HUES64 (cell line): ENCODE measurements around the gene CLCNKA.

ENCODE experiments used
- H3K27ac ChIP-seq: 2 replicates; pipeline ENCODE4 v1.7.0; 2013; ENCODE audit warnings: low read depth, low read length, inconsistent platforms
- H3K27me3 ChIP-seq: 2 replicates; pipeline ENCODE4 v1.6.1; 2013; ENCODE audit warnings: mild to moderate bottlenecking, low read length; ENCODE audit not compliant: insufficient read depth
- H3K36me3 ChIP-seq: 2 replicates; pipeline ENCODE4 v1.6.1; 2013; ENCODE audit warnings: mild to moderate bottlenecking, low read length; ENCODE audit not compliant: insufficient read depth
- H3K4me1 ChIP-seq: 2 replicates; pipeline ENCODE4 v1.6.1; 2013; ENCODE audit warnings: mild to moderate bottlenecking, low read length, moderate library complexity; ENCODE audit not compliant: insufficient read depth
- H3K4me3 ChIP-seq: 2 replicates; pipeline ENCODE4 v1.5.1; 2013; ENCODE audit warnings: mild to moderate bottlenecking, low read length, moderate library complexity
- H3K9ac ChIP-seq: 2 replicates; pipeline ENCODE4 v1.6.1; 2013; ENCODE audit warnings: mild to moderate bottlenecking, low read depth, low read length
- H3K9me3 ChIP-seq: 2 replicates; pipeline ENCODE4 v1.6.1; 2013; ENCODE audit warnings: low read depth, low read length; ENCODE audit not compliant: insufficient read depth
- WGBS: fragments of 150-250, 120-280 bp; methylation state at CpG from one replicate; pipeline ENCODE4 v1.1.7; 2013; ENCODE audit warnings: missing lambda C conversion rate; 5-methylcytosine and 5-hydroxymethylcytosine counted together

The CLCNKA gene

GRCh38 chr1:15988856-15989736 lies 32.7 kb upstream of the CLCNKA start:
- H3K4me1 ChIP-seq, result no peaks in the 10 kb centered on the region
- H3K4me3 ChIP-seq, result no peak overlapping the region
- no peak overlapping the region for H3K27ac ChIP-seq
- H3K27me3 ChIP-seq, result no peaks in the 10 kb centered on the region
- no peaks in the 10 kb centered on the region for H3K9me3 ChIP-seq
- H3K36me3 ChIP-seq, result no peaks in the 10 kb centered on the region
- 87% methylated on average over 13 of the region's 13 CpGs for WGBS
- H3K9ac ChIP-seq, result no peak overlapping the region

DNA sequence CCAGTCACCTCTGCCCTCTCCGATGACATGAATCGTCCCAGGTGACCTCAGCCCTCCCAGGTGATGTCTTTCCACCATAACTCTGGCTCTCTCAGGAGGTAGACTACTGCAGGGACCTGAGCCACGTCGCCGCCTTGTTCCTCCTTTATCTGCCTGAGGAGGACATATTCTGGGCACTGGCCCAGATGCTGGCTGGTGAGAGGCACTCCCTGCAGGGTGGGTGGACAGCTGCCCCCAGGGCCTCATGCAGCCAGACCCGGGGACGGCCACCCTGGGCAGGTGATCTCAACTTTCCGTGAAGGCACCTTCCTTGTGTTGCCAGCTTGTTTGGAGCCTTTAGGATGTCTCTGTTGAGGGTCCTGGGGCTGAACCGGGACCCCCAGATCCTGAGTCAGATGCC lies 32.1 kb upstream of the CLCNKA start:
- H3K27ac ChIP-seq, result no peak overlapping the region
- H3K27me3 ChIP-seq, result no peaks in the 10 kb centered on the region
- no peak overlapping the region for H3K4me3 ChIP-seq
- no peaks in the 10 kb centered on the region for H3K4me1 ChIP-seq
- 92% methylated on average over 9 of the region's 9 CpGs for WGBS
- no peak overlapping the region for H3K9ac ChIP-seq
- H3K36me3 ChIP-seq, result no peaks in the 10 kb centered on the region
- H3K9me3 ChIP-seq, result no peaks in the 10 kb centered on the region

DNA sequence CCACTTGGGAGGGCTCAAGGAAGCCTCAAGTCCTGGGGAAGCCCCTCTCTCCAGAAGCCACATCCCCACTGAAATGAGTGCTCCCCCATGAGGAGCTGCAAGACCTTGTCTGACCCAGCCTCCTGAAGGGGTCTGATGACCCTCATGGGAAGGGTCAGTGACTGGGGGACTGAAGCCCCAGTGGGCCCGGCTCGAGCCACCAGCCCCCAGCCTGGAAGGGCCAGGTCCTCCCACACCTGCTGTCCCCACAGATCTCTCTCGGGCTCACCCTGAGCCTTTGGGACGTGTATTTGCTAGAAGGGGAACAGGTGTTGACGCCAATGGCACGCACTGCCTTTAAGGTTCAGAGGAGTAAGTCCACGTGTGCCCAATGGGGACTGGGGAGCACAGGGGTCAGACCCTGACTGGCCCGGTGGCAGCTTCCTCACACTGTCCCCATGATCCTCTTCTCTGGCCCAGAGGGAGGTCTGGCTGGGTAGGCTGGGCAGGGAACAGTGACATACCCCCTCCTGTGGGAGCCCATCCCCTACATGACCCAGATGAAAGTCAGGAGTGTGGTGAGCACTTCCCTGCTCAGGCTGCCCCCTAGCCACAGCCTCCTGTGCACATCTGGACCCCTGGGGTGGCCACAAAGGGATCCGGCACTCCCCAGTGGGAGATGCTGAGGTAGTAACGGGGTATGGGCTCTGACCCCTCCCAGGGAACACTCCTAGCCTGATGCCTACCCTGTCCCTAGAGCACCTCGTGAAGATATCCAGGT lies 30.2 kb upstream of the CLCNKA start:
- 94% methylated on average over 11 of the region's 11 CpGs for WGBS
- Histone ChIP-seq H3K9me3 (no peaks in the 10 kb centered on the region), H3K36me3 (no peaks in the 10 kb centered on the region), H3K9ac (no peak overlapping the region), H3K4me3 (no peak overlapping the region), H3K4me1 (no peaks in the 10 kb centered on the region), H3K27me3 (no peaks in the 10 kb centered on the region), H3K27ac (no peak overlapping the region)

DNA sequence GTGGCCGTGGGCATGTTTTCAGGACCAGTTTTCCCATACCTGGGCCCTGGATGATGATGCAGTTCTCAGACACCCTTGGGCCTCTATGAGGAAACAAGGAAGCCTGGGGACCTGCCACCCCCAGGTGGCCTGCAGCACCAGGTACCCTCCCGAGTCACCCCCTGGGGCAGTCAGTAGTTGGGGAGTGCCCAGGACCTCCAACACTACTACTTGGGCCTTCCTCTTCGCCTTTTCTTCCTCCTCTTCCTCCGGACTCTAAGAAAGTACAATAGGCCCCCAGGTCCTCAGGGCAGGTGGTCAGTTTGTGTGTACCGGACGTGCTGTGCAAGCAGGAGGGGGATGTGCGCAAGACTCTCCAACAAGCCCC lies 29.7 kb upstream of the CLCNKA start:
- H3K27ac ChIP-seq, result no peak overlapping the region
- WGBS, result 92% methylated on average over 7 of the region's 7 CpGs
- H3K4me3 ChIP-seq, result no peak overlapping the region

GRCh38 chr1:15992582-15993500 lies 29.0 kb upstream of the CLCNKA start:
- Histone ChIP-seq H3K4me1 (no peaks in the 10 kb centered on the region), H3K9me3 (no peaks in the 10 kb centered on the region), H3K27ac (no peak overlapping the region), H3K36me3 (no peaks in the 10 kb centered on the region), H3K27me3 (no peaks in the 10 kb centered on the region), H3K4me3 (no peak overlapping the region), H3K9ac (no peak overlapping the region)
- 93% methylated on average over 17 of the region's 17 CpGs for WGBS

More for the DNA sequence above, 29.7 kb upstream of the CLCNKA start:
- Histone ChIP-seq H3K4me1 (no peaks in the 10 kb centered on the region), H3K9me3 (no peaks in the 10 kb centered on the region), H3K27me3 (no peaks in the 10 kb centered on the region), H3K9ac (no peak overlapping the region), H3K36me3 (no peaks in the 10 kb centered on the region)

DNA sequence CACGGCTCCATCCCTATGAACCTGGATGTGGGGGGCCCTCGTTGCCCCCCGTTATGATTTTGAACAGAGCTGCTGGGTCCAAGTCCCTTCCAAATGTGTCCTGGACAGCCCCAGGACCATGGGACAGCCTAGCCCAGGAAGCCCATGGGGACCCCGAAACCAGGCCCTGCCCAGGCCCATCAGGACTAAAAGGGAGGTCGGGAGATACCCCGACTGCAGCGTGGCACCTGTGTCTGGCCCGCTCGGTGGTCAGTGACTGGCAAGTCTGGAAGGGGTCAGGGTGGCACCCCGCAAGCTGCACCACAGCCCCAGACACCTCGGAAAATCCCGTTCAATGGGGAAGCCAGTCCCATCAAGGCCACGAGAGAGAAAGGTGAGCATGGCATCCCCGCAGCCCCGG lies 28.2 kb upstream of the CLCNKA start:
- no peaks in the 10 kb centered on the region for H3K36me3 ChIP-seq
- no peaks in the 10 kb centered on the region for H3K27me3 ChIP-seq
- H3K9me3 ChIP-seq, result no peaks in the 10 kb centered on the region
- H3K9ac ChIP-seq, result no peak overlapping the region
- 94% methylated on average over 15 of the region's 15 CpGs for WGBS
- no peaks in the 10 kb centered on the region for H3K4me1 ChIP-seq
- H3K27ac ChIP-seq, result no peak overlapping the region
- H3K4me3 ChIP-seq, result no peak overlapping the region

GRCh38 chr1:15994081-15994480 lies 27.8 kb upstream of the CLCNKA start:
- no peaks in the 10 kb centered on the region for H3K9me3 ChIP-seq
- no peaks in the 10 kb centered on the region for H3K4me1 ChIP-seq
- no peak overlapping the region for H3K4me3 ChIP-seq
- 90% methylated on average over 10 of the region's 10 CpGs for WGBS
- H3K9ac ChIP-seq, result no peak overlapping the region
- H3K27me3 ChIP-seq, result no peaks in the 10 kb centered on the region; the same call in 1 of the 2 replicates
- no peaks in the 10 kb centered on the region for H3K36me3 ChIP-seq
- H3K27ac ChIP-seq, result no peak overlapping the region

- Histone ChIP-seq H3K4me3 (no peak overlapping the region), H3K27me3 (no peaks in the 10 kb centered on the region; the same call in 1 of the 2 replicates), H3K9me3 (no peaks in the 10 kb centered on the region), H3K36me3 (no peaks in the 10 kb centered on the region), H3K4me1 (no peaks in the 10 kb centered on the region), H3K27ac (no peak overlapping the region), H3K9ac (no peak overlapping the region)
- 81% methylated on average over 10 of the region's 11 CpGs for WGBS
These were observed 27.1 kb upstream of the CLCNKA start for GRCh38 chr1:15994590-15995351.

DNA sequence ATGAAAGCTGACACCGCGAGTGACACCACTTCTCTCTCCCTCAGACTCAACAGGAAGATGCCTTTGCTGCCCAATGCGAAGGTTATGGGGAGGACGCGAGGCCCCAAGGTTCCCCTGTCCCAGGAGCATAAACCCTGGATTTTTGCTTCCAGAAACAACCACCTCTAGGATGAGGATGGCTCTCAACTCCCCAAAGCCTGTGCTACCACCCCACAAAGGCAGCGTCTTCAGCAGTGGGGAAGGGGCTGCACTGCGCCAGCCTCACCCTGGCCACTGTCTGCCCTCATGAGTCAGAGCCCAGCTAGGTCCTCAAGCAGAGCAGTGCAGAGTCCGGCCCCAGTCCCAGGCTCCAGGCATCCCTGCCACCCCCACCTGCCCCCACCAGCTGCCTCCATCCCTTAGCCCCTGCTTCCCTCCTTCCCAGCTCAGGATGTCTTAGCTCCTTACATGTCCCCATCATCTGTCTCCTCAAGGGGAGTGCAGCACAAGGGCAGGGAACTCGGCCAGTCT lies 24.7 kb upstream of the CLCNKA start:
- Histone ChIP-seq H3K9ac (no peak overlapping the region), H3K4me3 (no peak overlapping the region), H3K27ac (no peak overlapping the region), H3K4me1 (no peaks in the 10 kb centered on the region), H3K36me3 (no peaks in the 10 kb centered on the region), H3K27me3 (no peaks in the 10 kb centered on the region; the same call in 1 of the 2 replicates), H3K9me3 (no peaks in the 10 kb centered on the region)
- WGBS, result 86% methylated on average over 9 of the region's 9 CpGs

- Histone ChIP-seq H3K27ac (no peak overlapping the region), H3K4me1 (no peaks in the 10 kb centered on the region), H3K4me3 (no peak overlapping the region), H3K9me3 (no peaks in the 10 kb centered on the region), H3K9ac (no peak overlapping the region), H3K27me3 (no peaks in the 10 kb centered on the region; the same call in 1 of the 2 replicates), H3K36me3 (no peaks in the 10 kb centered on the region)
- 89% methylated on average over 9 of the region's 9 CpGs for WGBS
These were observed 24.1 kb upstream of the CLCNKA start for GRCh38 chr1:15997637-15998280.
